ENCODE results near the gene SEC61A2. TPM values are rescaled to one million over a fixed set of nuclear protein-coding genes. Genes with fewer than 3 reads are reported as not detected.
"Not testable (repeated sequence)": the region's sequence is repeated elsewhere in the genome, so short reads cannot be mapped to it uniquely, and the experiment has no call there.

SEC61A2 gene
- polyA plus RNA-seq, 10 donors = 7.5 to 15.8 (median 10.9) TPM

- DNase-seq = no peak
These were observed 27.1 kb downstream of the SEC61A2 start for GRCh38 chr10:12156367-12157123.

GRCh38 chr10:12158111-12158510 is 28.6 kb downstream of the SEC61A2 start:
- DNase-seq = no peak

GRCh38 chr10:12160664-12161063 is 31.2 kb downstream of the SEC61A2 start:
- no peak for DNase-seq

GRCh38 chr10:12162927-12163326 is 33.5 kb downstream of the SEC61A2 start:
- no peak for DNase-seq

GRCh38 chr10:12164085-12164484 is 34.6 kb downstream of the SEC61A2 start:
- no peak for DNase-seq

- DNase-seq = no peak
These were observed 35.6 kb downstream of the SEC61A2 start for GRCh38 chr10:12165036-12165435.

GRCh38 chr10:12165999-12166775 is 36.7 kb downstream of the SEC61A2 start:
- no peak for DNase-seq

- DNase-seq = not testable (repeated sequence)
These were observed 42.0 kb downstream of the SEC61A2 start for GRCh38 chr10:12171512-12171911.

- no peak for DNase-seq
These were observed 48.2 kb downstream of the SEC61A2 start for GRCh38 chr10:12177642-12178041.

- DNase-seq = no peak
These were observed 50.2 kb downstream of the SEC61A2 start for GRCh38 chr10:12179606-12180170.

- no peak for DNase-seq
These were observed 50.9 kb downstream of the SEC61A2 start for GRCh38 chr10:12180221-12180974.

- DNase-seq = no peak
These were observed 51.7 kb downstream of the SEC61A2 start for GRCh38 chr10:12181065-12181775.

- DNase-seq = no peak
These were observed 54.7 kb downstream of the SEC61A2 start for GRCh38 chr10:12184165-12184564.

GRCh38 chr10:12186323-12186722 is 56.8 kb downstream of the SEC61A2 start:
- DNase-seq = no peak

GRCh38 chr10:12187321-12187905 is 57.9 kb downstream of the SEC61A2 start:
- no peak for DNase-seq

GRCh38 chr10:12188656-12189055 is 59.2 kb downstream of the SEC61A2 start:
- DNase-seq = no peak

GRCh38 chr10:12189426-12189825 is 59.9 kb downstream of the SEC61A2 start:
- no peak for DNase-seq

- no peak for DNase-seq
These were observed 62.2 kb downstream of the SEC61A2 start for GRCh38 chr10:12191715-12192114.

GRCh38 chr10:12193193-12193592 is 63.7 kb downstream of the SEC61A2 start:
- DNase-seq = no peak

GRCh38 chr10:12194752-12195271 is 65.3 kb downstream of the SEC61A2 start:
- peak in 2 of 3 donors; percentile 19 to 47 for DNase-seq

- no peak for DNase-seq
These were observed 65.8 kb downstream of the SEC61A2 start for GRCh38 chr10:12195281-12195602.
